Stomach smooth muscle (tissue), 2 donors: ENCODE measurements around the gene ATP9B.
"Not testable (repeated sequence)": the region's sequence is repeated elsewhere in the genome, so short reads cannot be mapped to it uniquely, and the experiment has no call there.

Experiments used
- H3K27ac ChIP-seq: one replicate; pipeline ENCODE4 v1.7.0; 2013; ENCODE audit warnings: mild to moderate bottlenecking, low read length, inconsistent platforms
- H3K27me3 ChIP-seq, 2 donors: one replicate each; pipeline ENCODE4 v1.7.0; 2013; ENCODE audit warnings: low read length in 2 of 2; ENCODE audit not compliant: insufficient read depth in 2 of 2, control insufficient read depth in 1 of 2
- H3K36me3 ChIP-seq, 2 donors: one replicate each; pipeline ENCODE4 v1.7.0; 2013; ENCODE audit warnings: low read length in 2 of 2; ENCODE audit not compliant: control insufficient read depth in 2 of 2, insufficient read depth in 2 of 2
- H3K4me1 ChIP-seq: one replicate; pipeline ENCODE4 v1.7.0; 2013; ENCODE audit warnings: low read length; ENCODE audit not compliant: control insufficient read depth, insufficient read depth
- H3K4me3 ChIP-seq, 2 donors: one replicate each; pipeline ENCODE4 v1.7.0; 2013; ENCODE audit warnings: low read length in 2 of 2
- H3K9ac ChIP-seq, 2 donors: one replicate each; pipeline ENCODE4 v1.7.0; 2013; ENCODE audit warnings: low read length in 2 of 2, mild to moderate bottlenecking in 1 of 2
- H3K9me3 ChIP-seq, 2 donors: one replicate each; pipeline ENCODE4 v1.7.0; 2013; ENCODE audit warnings: low read length in 2 of 2; ENCODE audit not compliant: control insufficient read depth in 2 of 2
- donor health status: healthy.
- donor health status: Pancreatic carcinoma.

Gene ATP9B

GRCh38 chr18:79169958-79170555 lies 100.9 kb downstream of the ATP9B start:
- peaks cover 19 to 24% of the 10 kb centered on the region in 2 donors for H3K36me3 ChIP-seq
- H3K4me1 ChIP-seq, result no peaks in the 10 kb centered on the region
- no peak overlapping the region for H3K27ac ChIP-seq
- H3K27me3 ChIP-seq, result no peaks in the 10 kb centered on the region
- H3K9me3 ChIP-seq, result no peaks in the 10 kb centered on the region
- H3K9ac ChIP-seq, result no peak overlapping the region
- H3K4me3 ChIP-seq, result no peak overlapping the region

GRCh38 chr18:79172331-79172730 lies 103.1 kb downstream of the ATP9B start:
- not testable (repeated sequence) for H3K4me1 ChIP-seq, H3K27me3 ChIP-seq, H3K4me3 ChIP-seq, H3K27ac ChIP-seq, H3K9me3 ChIP-seq, H3K9ac ChIP-seq
- peaks cover 10 to 11% of the 10 kb centered on the region in 2 donors for H3K36me3 ChIP-seq

GRCh38 chr18:79173742-79174141 lies 104.5 kb downstream of the ATP9B start:
- no peaks in the 10 kb centered on the region for H3K9me3 ChIP-seq
- H3K9ac ChIP-seq, result no peak overlapping the region
- H3K36me3 ChIP-seq, result peaks cover 3 to 9% of the 10 kb centered on the region in 2 donors
- no peaks in the 10 kb centered on the region for H3K27me3 ChIP-seq
- no peak overlapping the region for H3K27ac ChIP-seq
- H3K4me1 ChIP-seq, result no peaks in the 10 kb centered on the region
- H3K4me3 ChIP-seq, result no peak overlapping the region

GRCh38 chr18:79178113-79178531 lies 108.9 kb downstream of the ATP9B start:
- H3K36me3 ChIP-seq, result peaks cover 2 to 9% of the 10 kb centered on the region in 2 donors
- no peaks in the 10 kb centered on the region for H3K27me3 ChIP-seq
- H3K4me1 ChIP-seq, result no peaks in the 10 kb centered on the region
- no peak overlapping the region for H3K9ac ChIP-seq
- no peaks in the 10 kb centered on the region for H3K9me3 ChIP-seq
- H3K4me3 ChIP-seq, result no peak overlapping the region
- H3K27ac ChIP-seq, result no peak overlapping the region

GRCh38 chr18:79182047-79182713 lies 113.0 kb downstream of the ATP9B start:
- Histone ChIP-seq H3K4me1 (no peaks in the 10 kb centered on the region), H3K9me3 (no peaks in the 10 kb centered on the region), H3K36me3 (peaks cover 0 to 4% of the 10 kb centered on the region in 2 donors), H3K27me3 (no peaks in the 10 kb centered on the region), H3K9ac (no peak overlapping the region), H3K27ac (no peak overlapping the region), H3K4me3 (no peak overlapping the region)

GRCh38 chr18:79185648-79186047 lies 116.5 kb downstream of the ATP9B start:
- Histone ChIP-seq H3K36me3 (no peaks in the 10 kb centered on the region), H3K9ac (no peak overlapping the region), H3K4me1 (no peaks in the 10 kb centered on the region), H3K9me3 (no peaks in the 10 kb centered on the region), H3K4me3 (no peak overlapping the region), H3K27ac (no peak overlapping the region), H3K27me3 (no peaks in the 10 kb centered on the region)

- H3K9me3 ChIP-seq, result no peaks in the 10 kb centered on the region
- H3K4me3 ChIP-seq, result no peak overlapping the region
- H3K27me3 ChIP-seq, result no peaks in the 10 kb centered on the region
- no peaks in the 10 kb centered on the region for H3K36me3 ChIP-seq
- H3K9ac ChIP-seq, result no peak overlapping the region
- H3K4me1 ChIP-seq, result no peaks in the 10 kb centered on the region
- no peak overlapping the region for H3K27ac ChIP-seq
These were observed 117.5 kb downstream of the ATP9B start for GRCh38 chr18:79186649-79187048.

- no peak overlapping the region for H3K4me3 ChIP-seq
- H3K4me1 ChIP-seq, result no peaks in the 10 kb centered on the region
- no peaks in the 10 kb centered on the region for H3K9me3 ChIP-seq
- H3K27me3 ChIP-seq, result no peaks in the 10 kb centered on the region
- no peak overlapping the region for H3K27ac ChIP-seq
- H3K36me3 ChIP-seq, result no peaks in the 10 kb centered on the region
- no peak overlapping the region for H3K9ac ChIP-seq
These were observed 118.5 kb downstream of the ATP9B start for GRCh38 chr18:79187532-79188277.

GRCh38 chr18:79191418-79191817 lies 122.2 kb downstream of the ATP9B start:
- Histone ChIP-seq H3K27ac (no peak overlapping the region), H3K9ac (no peak overlapping the region), H3K4me3 (no peak overlapping the region), H3K27me3 (no peaks in the 10 kb centered on the region), H3K4me1 (no peaks in the 10 kb centered on the region), H3K9me3 (no peaks in the 10 kb centered on the region), H3K36me3 (peaks cover 7 to 16% of the 10 kb centered on the region in 2 donors)

- peaks cover 7 to 16% of the 10 kb centered on the region in 2 donors for H3K36me3 ChIP-seq
- H3K9me3 ChIP-seq, result no peaks in the 10 kb centered on the region
- no peaks in the 10 kb centered on the region for H3K27me3 ChIP-seq
- no peak overlapping the region for H3K27ac ChIP-seq
- H3K9ac ChIP-seq, result no peak overlapping the region
- H3K4me3 ChIP-seq, result no peak overlapping the region
- H3K4me1 ChIP-seq, result no peaks in the 10 kb centered on the region
These were observed 122.8 kb downstream of the ATP9B start for GRCh38 chr18:79191956-79192355.

- peaks cover 7 to 20% of the 10 kb centered on the region in 2 donors for H3K36me3 ChIP-seq
- no peak overlapping the region for H3K4me3 ChIP-seq
- no peak overlapping the region for H3K9ac ChIP-seq
- no peaks in the 10 kb centered on the region for H3K4me1 ChIP-seq
- no peaks in the 10 kb centered on the region for H3K27me3 ChIP-seq
- H3K9me3 ChIP-seq, result no peaks in the 10 kb centered on the region
- H3K27ac ChIP-seq, result no peak overlapping the region
These were observed 124.6 kb downstream of the ATP9B start for GRCh38 chr18:79193826-79194225.
